Prostate gland (tissue), 2 donors: ENCODE measurements around the gene LRRC23. TPM values are rescaled to one million over a fixed set of nuclear protein-coding genes. Genes with fewer than 3 reads are reported as not detected.
"Not testable (repeated sequence)": the region's sequence is repeated elsewhere in the genome, so short reads cannot be mapped to it uniquely, and the experiment has no call there.

Source experiments
- DNase-seq: peaks from one replicate; pipeline ENCODE4 v3.0.0-alpha.2; 2019; ENCODE audit warnings: low spot score
- H3K27ac ChIP-seq, 2 donors: fragments of 200-600 bp; sonication (generic); 2 replicates each; pipeline ENCODE4 v1.5.1; 2017 to 2019
- H3K27me3 ChIP-seq: fragments of 200-600 bp; sonication (generic); replicated peaks from 2 replicates; pipeline ENCODE4 v1.5.1; 2019; ENCODE audit not compliant: insufficient read depth
- H3K36me3 ChIP-seq, 2 donors: fragments of 200-600 bp; sonication (generic); 1 replicate in 1 of 2; 2 replicates in 1 of 2; pipeline versions ENCODE4 v1.5.1 to v1.8.1; 2017 to 2019
- H3K4me1 ChIP-seq: fragments of 200-600 bp; sonication (generic); replicated peaks from 2 replicates; pipeline ENCODE4 v1.5.1; 2019
- H3K4me3 ChIP-seq, 2 donors: fragments of 200-600 bp; sonication (generic); 2 replicates each; pipeline ENCODE4 v1.5.1; 2017 to 2019
- H3K9me3 ChIP-seq: fragments of 200-600 bp; sonication (generic); 2 replicates; pipeline ENCODE4 v1.5.1; 2017
- CTCF ChIP-seq, 4 experiments: fragments of 200-600 bp in 2 of 4; fragments of 450-650 bp in 2 of 4; sonication (generic) in 2 of 4; IDR thresholded peaks; 1 replicate in 3 of 4; 2 replicates in 1 of 4; pipeline ENCODE4 v1.5.1; 2016 to 2019; ENCODE audit warnings: antibody characterized with exemption in 4 of 4, mild to moderate bottlenecking in 2 of 4, moderate library complexity in 2 of 4
- POLR2A ChIP-seq: fragments of 450-650 bp; IDR thresholded peaks from one replicate; pipeline ENCODE4 v1.6.1; 2016; ENCODE audit warnings: antibody characterized with exemption, mild to moderate bottlenecking
- POLR2AphosphoS5 ChIP-seq: sonication (generic); formaldehyde crosslinking; IDR thresholded peaks from one replicate; pipeline ENCODE4 v1.6.1; 2017; ENCODE audit warnings: antibody characterized with exemption
- WGBS: methylation state at CpG from one replicate; pipeline ENCODE4 v1.1.5; 2018; 5-methylcytosine and 5-hydroxymethylcytosine counted together
- intact Hi-C: fragments of 100-400 bp; cut with DNase I; formaldehyde crosslinking; loops from one replicate; pipeline ENCODE4 v1.14.2; 2022
- total RNA-seq, 2 donors: library from RNA; depleted of rRNA; stranded (reverse); fragments of >200 nt; gene quantifications; one replicate each; pipeline ENCODE4 v1.1.0, GENCODE V29; 2016

The LRRC23 gene
- total RNA-seq, 2 donors from 2014 or later = 15.9 to 25.3 TPM

DNA sequence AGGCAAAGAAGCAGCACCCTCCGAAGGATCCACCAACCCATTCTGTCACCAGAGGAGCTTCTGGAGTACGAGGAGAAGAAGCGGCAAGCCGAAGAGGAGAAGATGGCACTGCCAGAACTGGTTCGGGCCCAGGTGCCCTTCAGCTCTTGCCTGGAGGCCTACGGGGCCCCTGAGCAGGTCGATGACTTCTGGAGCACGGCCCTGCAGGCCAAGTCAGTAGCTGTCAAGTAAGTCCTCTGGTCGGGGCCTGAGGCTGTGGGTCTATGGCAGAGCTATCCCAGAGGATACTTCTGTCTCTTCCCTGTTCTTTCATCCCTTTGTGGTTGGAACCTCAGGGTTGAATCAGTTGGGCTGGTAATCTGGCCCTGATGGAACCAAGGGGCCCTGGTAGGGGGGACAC lies 43.2 kb upstream of the LRRC23 start:
- Histone ChIP-seq H3K36me3 (peaks cover 9 to 33% of the 10 kb centered on the region in 2 donors), H3K4me1 (no peaks in the 10 kb centered on the region), H3K27me3 (no peaks in the 10 kb centered on the region), H3K27ac (no peak overlapping the region), H3K9me3 (no peaks in the 10 kb centered on the region), H3K4me3 (no peak overlapping the region)
- intact Hi-C loops = no loop called here
- 93% methylated on average over 9 of the region's 9 CpGs for WGBS
- TF ChIP-seq CTCF (IDR thresholded peaks at IDR 0.05) (no peak), POLR2AphosphoS5 (no peak), POLR2A (no peak)
- no peak for DNase-seq

GRCh38 chr12:6863033-6863432 lies 41.6 kb upstream of the LRRC23 start:
- Histone ChIP-seq H3K27ac (no peak overlapping the region), H3K27me3 (no peaks in the 10 kb centered on the region), H3K4me1 (no peaks in the 10 kb centered on the region), H3K4me3 (no peak overlapping the region), H3K36me3 (peaks cover 9 to 23% of the 10 kb centered on the region in 2 donors), H3K9me3 (no peaks in the 10 kb centered on the region)
- TF ChIP-seq CTCF (IDR thresholded peaks at IDR 0.05) = no peak
- intact Hi-C loops = no loop called here
- DNase-seq = no peak
- 90% methylated on average over 11 of the region's 11 CpGs for WGBS

- peaks cover 6% of the 10 kb centered on the region for H3K4me1 ChIP-seq
- H3K27ac ChIP-seq = no peak overlapping the region
- H3K9me3 ChIP-seq = no peaks in the 10 kb centered on the region
- no peak for DNase-seq
- H3K27me3 ChIP-seq = no peaks in the 10 kb centered on the region
- peaks cover 9 to 23% of the 10 kb centered on the region in 2 donors for H3K36me3 ChIP-seq
- 97% methylated on average over 16 of the region's 16 CpGs for WGBS
- H3K4me3 ChIP-seq = no peak overlapping the region
- no peak for TF ChIP-seq CTCF (IDR thresholded peaks at IDR 0.05)
- TF ChIP-seq POLR2AphosphoS5 = no peak
- TF ChIP-seq POLR2A = no peak
- intact Hi-C loops = no loop called here
Observed at GRCh38 chr12:6863586-6864321, 40.9 kb upstream of the LRRC23 start.

DNA sequence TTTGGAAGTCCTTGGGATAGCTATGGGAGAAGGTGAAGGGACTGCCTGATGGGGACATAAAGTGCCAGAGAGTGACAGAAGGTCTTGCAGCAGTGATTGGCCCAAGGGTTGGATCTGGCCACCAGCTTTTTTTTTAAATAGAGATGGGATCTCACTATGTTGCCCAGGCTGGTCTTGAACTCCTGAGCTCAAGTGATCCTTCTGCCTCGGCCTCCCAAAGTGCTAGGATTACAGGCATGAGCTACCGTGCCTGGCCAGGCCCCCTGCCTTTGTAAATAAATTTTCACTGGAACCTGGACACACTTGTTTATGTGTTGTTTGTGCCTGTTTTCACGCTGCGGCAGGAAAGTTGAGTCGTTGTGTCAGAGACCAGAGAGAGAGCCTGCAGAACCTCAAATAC lies 39.3 kb upstream of the LRRC23 start:
- DNase-seq, H3K4me3 ChIP-seq, H3K27me3 ChIP-seq, H3K27ac ChIP-seq, H3K9me3 ChIP-seq, intact Hi-C loops: not testable (repeated sequence)
- Histone ChIP-seq H3K4me1 (peaks cover 11% of the 10 kb centered on the region), H3K36me3 (peaks cover 9 to 20% of the 10 kb centered on the region in 2 donors)
- 83% methylated on average over 5 of the region's 5 CpGs for whole genome bisulfite sequencing

- H3K36me3 ChIP-seq = peaks cover 9 to 14% of the 10 kb centered on the region in 2 donors
Observed at GRCh38 chr12:6866163-6866919, 38.3 kb upstream of the LRRC23 start.

More at GRCh38 chr12:6866163-6866919, 38.3 kb upstream of the LRRC23 start:
- intact Hi-C loops = no loop called here
- no peak for DNase-seq
- Histone ChIP-seq H3K9me3 (no peaks in the 10 kb centered on the region), H3K4me3 (peak overlapping the region in 1 of 2 donors; percentile 82), H3K27me3 (no peaks in the 10 kb centered on the region), H3K4me1 (peaks cover 11% of the 10 kb centered on the region), H3K27ac (peak overlapping the region; percentile 91 to 97)
- no peak for TF ChIP-seq POLR2AphosphoS5
- no peak for TF ChIP-seq CTCF (IDR thresholded peaks at IDR 0.05)
- TF ChIP-seq POLR2A = no peak
- WGBS = 68% methylated on average over 19 of the region's 19 CpGs
